Liver (tissue), 9 donors: ENCODE measurements around the gene RALGAPA2. TPM values are rescaled to one million over a fixed set of nuclear protein-coding genes. Genes with fewer than 3 reads are reported as not detected.

Experiments used
- DNase-seq: peaks from one replicate; pipeline ENCODE4 v3.0.0-alpha.2; 2017; ENCODE audit warnings: low spot score
- H3K27ac ChIP-seq, 2 donors: one replicate each; pipeline ENCODE4 v1.7.0; 2013; ENCODE audit warnings: inconsistent platforms in 2 of 2, low read length in 2 of 2, control low read depth in 1 of 2, low read depth in 1 of 2, mild to moderate bottlenecking in 1 of 2
- H3K27me3 ChIP-seq, 4 donors: one replicate each; pipeline versions ENCODE4 v1.6.1 to v1.7.0; 2013; ENCODE audit warnings: low read length in 3 of 4, inconsistent platforms in 1 of 4, mild to moderate bottlenecking in 1 of 4, moderate library complexity in 1 of 4; ENCODE audit not compliant: control insufficient read depth in 4 of 4, insufficient read depth in 4 of 4
- H3K36me3 ChIP-seq, 4 donors: one replicate each; pipeline versions ENCODE4 v1.6.1 to v1.7.0; 2013; ENCODE audit warnings: low read length in 3 of 4, mild to moderate bottlenecking in 3 of 4, low read depth in 1 of 4, moderate library complexity in 1 of 4; ENCODE audit not compliant: control insufficient read depth in 4 of 4, insufficient read depth in 3 of 4
- H3K4me1 ChIP-seq, 4 donors: one replicate each; pipeline versions ENCODE4 v1.6.1 to v1.7.0; 2013; ENCODE audit warnings: low read length in 3 of 4, mild to moderate bottlenecking in 3 of 4, moderate library complexity in 1 of 4; ENCODE audit not compliant: control insufficient read depth in 4 of 4, insufficient read depth in 4 of 4
- H3K4me3 ChIP-seq, 3 donors: one replicate each; pipeline versions ENCODE4 v1.6.1 to v1.7.0; 2013; ENCODE audit warnings: low read length in 3 of 3, control low read depth in 1 of 3, low read depth in 1 of 3, mild to moderate bottlenecking in 1 of 3
- H3K9ac ChIP-seq, 2 donors: one replicate each; pipeline ENCODE4 v1.7.0; 2013; ENCODE audit warnings: low read length in 2 of 2, mild to moderate bottlenecking in 2 of 2, moderate library complexity in 2 of 2, control low read depth in 1 of 2, low read depth in 1 of 2
- H3K9me3 ChIP-seq, 4 donors: one replicate each; pipeline versions ENCODE4 v1.6.1 to v1.7.0; 2013; ENCODE audit warnings: low read length in 3 of 4; ENCODE audit not compliant: control insufficient read depth in 4 of 4
- EGR1 ChIP-seq, 2 donors: IDR thresholded peaks; 2 replicates each; pipeline ENCODE4 v1.6.1; 2016 to 2018; ENCODE audit warnings: antibody characterized with exemption in 2 of 2, low read depth in 2 of 2
- FOXA1 ChIP-seq: IDR thresholded peaks from 2 replicates; pipeline ENCODE4 v1.6.1; 2016; ENCODE audit warnings: antibody characterized with exemption
- FOXA2 ChIP-seq: IDR thresholded peaks from 2 replicates; pipeline ENCODE4 v1.6.1; 2016; ENCODE audit warnings: antibody characterized with exemption
- HNF4G ChIP-seq: IDR thresholded peaks from 2 replicates; pipeline ENCODE4 v1.6.1; 2016; ENCODE audit warnings: antibody characterized with exemption
- RAD21 ChIP-seq, 2 donors: IDR thresholded peaks; 2 replicates each; pipeline ENCODE4 v1.6.1; 2016; ENCODE audit warnings: antibody characterized with exemption in 2 of 2, mild to moderate bottlenecking in 2 of 2
- SP1 ChIP-seq: IDR thresholded peaks from 2 replicates; pipeline ENCODE4 v1.6.1; 2018; ENCODE audit warnings: antibody characterized with exemption, mild to moderate bottlenecking
- TAF1 ChIP-seq: conservative IDR thresholded peaks from 2 replicates; pipeline ENCODE4 v1.6.1; 2016; ENCODE audit warnings: antibody characterized with exemption, mild to moderate bottlenecking
- WGBS: extraction: QIAGEN DNeasy Blood & Tissue Kit; methylation state at CpG from one replicate; pipeline ENCODE4 v1.1.7; 2013; 5-methylcytosine and 5-hydroxymethylcytosine counted together
- polyA plus RNA-seq, 2 donors: library from polyadenylated mRNA; stranded (reverse) in 1 of 2; unstranded in 1 of 2; fragments of 200-250 nt in 1 of 2; fragments of >200 nt in 1 of 2; fragmentation: Nextera tagmentation in 1 of 2; extraction: Ambion mirVana in 1 of 2; gene quantifications; one replicate each; pipeline versions ENCODE4 v1.2.1 to v1.2.3, GENCODE V29; 2013 to 2015
- total RNA-seq, 2 donors: library from RNA; depleted of rRNA; stranded (reverse); fragments of >200 nt; gene quantifications; one replicate each; pipeline ENCODE4 v1.2.3, GENCODE V29; 2014
- TF ChIP-seq, protein P1 (sequence below): fragments of 150-350 bp; IDR thresholded peaks from 2 replicates; pipeline ENCODE4 v1.5.1; 2017; ENCODE audit warnings: improper control_type of control experiment, low read depth, low read length; ENCODE audit not compliant: missing input control
- TF ChIP-seq, protein P2 (sequence below): IDR thresholded peaks from 2 replicates; pipeline ENCODE4 v1.6.1; 2016; ENCODE audit warnings: antibody characterized with exemption
- TF ChIP-seq, protein P3 (sequence below): IDR thresholded peaks from 2 replicates; pipeline ENCODE4 v1.6.1; 2016; ENCODE audit warnings: antibody characterized with exemption, mild to moderate bottlenecking
- TF ChIP-seq, protein P4 (sequence below): IDR thresholded peaks from 2 replicates; pipeline ENCODE4 v1.6.1; 2016; ENCODE audit warnings: antibody characterized with exemption
- TF ChIP-seq, protein P5 (sequence below): IDR thresholded peaks from 2 replicates; pipeline ENCODE4 v1.6.1; 2016; ENCODE audit warnings: antibody characterized with exemption
- donor health status: healthy.
- donor health status: healthy.
- donor health status: healthy.
- donor health status: healthy.
- donor health status: healthy.

The RALGAPA2 gene
- total and polyA plus RNA-seq, 4 donors = 14.8 to 89.9 (median 25.1) TPM

DNA sequence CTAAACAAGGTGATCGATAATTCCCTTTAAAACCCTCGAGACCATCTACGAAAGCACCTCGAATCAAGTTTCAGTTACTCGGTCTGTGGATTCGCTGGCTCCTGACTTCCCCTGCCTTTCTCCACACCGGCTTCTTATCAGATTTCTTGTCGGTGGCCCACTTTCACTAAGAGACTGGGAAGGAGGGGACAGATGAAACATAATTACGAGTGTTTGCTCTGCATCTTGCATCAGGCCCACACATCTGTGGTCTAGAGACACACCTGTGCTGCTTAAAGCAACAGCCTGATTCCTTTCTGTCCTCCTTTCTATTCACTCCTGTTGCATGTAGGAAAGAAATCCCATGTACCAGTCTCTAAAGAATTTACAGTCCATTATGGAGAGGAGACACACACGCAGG lies 306.8 kb downstream of the RALGAPA2 start:
- TF ChIP-seq FOXA2 (no peak), FOXA1 (no peak), EGR1 (IDR thresholded peaks at IDR 0.05; ENCODE audit: low read depth in 2 of 2) (no peak), RAD21 (IDR thresholded peaks at IDR 0.05) (no peak)
- TF ChIP-seq, protein P1, sequence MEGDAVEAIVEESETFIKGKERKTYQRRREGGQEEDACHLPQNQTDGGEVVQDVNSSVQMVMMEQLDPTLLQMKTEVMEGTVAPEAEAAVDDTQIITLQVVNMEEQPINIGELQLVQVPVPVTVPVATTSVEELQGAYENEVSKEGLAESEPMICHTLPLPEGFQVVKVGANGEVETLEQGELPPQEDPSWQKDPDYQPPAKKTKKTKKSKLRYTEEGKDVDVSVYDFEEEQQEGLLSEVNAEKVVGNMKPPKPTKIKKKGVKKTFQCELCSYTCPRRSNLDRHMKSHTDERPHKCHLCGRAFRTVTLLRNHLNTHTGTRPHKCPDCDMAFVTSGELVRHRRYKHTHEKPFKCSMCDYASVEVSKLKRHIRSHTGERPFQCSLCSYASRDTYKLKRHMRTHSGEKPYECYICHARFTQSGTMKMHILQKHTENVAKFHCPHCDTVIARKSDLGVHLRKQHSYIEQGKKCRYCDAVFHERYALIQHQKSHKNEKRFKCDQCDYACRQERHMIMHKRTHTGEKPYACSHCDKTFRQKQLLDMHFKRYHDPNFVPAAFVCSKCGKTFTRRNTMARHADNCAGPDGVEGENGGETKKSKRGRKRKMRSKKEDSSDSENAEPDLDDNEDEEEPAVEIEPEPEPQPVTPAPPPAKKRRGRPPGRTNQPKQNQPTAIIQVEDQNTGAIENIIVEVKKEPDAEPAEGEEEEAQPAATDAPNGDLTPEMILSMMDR = no peak
- TF ChIP-seq, protein P2, sequence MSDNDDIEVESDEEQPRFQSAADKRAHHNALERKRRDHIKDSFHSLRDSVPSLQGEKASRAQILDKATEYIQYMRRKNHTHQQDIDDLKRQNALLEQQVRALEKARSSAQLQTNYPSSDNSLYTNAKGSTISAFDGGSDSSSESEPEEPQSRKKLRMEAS = no peak
- TF ChIP-seq, protein P3, sequence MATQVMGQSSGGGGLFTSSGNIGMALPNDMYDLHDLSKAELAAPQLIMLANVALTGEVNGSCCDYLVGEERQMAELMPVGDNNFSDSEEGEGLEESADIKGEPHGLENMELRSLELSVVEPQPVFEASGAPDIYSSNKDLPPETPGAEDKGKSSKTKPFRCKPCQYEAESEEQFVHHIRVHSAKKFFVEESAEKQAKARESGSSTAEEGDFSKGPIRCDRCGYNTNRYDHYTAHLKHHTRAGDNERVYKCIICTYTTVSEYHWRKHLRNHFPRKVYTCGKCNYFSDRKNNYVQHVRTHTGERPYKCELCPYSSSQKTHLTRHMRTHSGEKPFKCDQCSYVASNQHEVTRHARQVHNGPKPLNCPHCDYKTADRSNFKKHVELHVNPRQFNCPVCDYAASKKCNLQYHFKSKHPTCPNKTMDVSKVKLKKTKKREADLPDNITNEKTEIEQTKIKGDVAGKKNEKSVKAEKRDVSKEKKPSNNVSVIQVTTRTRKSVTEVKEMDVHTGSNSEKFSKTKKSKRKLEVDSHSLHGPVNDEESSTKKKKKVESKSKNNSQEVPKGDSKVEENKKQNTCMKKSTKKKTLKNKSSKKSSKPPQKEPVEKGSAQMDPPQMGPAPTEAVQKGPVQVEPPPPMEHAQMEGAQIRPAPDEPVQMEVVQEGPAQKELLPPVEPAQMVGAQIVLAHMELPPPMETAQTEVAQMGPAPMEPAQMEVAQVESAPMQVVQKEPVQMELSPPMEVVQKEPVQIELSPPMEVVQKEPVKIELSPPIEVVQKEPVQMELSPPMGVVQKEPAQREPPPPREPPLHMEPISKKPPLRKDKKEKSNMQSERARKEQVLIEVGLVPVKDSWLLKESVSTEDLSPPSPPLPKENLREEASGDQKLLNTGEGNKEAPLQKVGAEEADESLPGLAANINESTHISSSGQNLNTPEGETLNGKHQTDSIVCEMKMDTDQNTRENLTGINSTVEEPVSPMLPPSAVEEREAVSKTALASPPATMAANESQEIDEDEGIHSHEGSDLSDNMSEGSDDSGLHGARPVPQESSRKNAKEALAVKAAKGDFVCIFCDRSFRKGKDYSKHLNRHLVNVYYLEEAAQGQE = no peak
- peaks cover 0 to 20% (median 12%) of the 10 kb centered on the region in 4 donors for H3K36me3 ChIP-seq
- H3K27me3 ChIP-seq = no peaks in the 10 kb centered on the region
- DNase-seq = no peak
- H3K27ac ChIP-seq = no peak overlapping the region
- WGBS = 91% methylated on average over 10 of the region's 10 CpGs
- no peak overlapping the region for H3K4me3 ChIP-seq
- peaks cover 0 to 2% (median 0%) of the 10 kb centered on the region in 4 donors for H3K4me1 ChIP-seq
- H3K9me3 ChIP-seq = no peaks in the 10 kb centered on the region
- H3K9ac ChIP-seq = no peak overlapping the region

DNA sequence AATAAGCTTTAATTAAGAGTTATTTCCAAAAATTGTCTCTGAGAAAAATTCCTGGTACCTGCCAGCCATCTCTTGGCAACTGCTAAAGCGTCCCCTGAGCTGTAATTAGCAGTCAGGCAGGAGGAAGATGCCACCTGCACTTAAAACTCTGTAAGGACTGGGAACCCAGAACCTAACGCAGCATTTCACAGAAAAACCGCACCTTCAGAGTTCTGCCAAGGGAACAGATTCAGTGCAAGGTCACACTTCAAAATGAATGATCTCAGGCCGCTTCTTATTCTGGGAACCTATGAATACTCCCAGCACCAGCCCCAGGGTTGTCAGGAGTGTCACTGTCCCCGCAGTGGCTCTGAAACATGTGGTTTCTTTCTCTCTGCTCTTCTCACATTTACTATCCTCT lies 307.8 kb downstream of the RALGAPA2 start:
- 97% methylated on average over 5 of the region's 5 CpGs for WGBS

More for the DNA sequence above, 307.8 kb downstream of the RALGAPA2 start:
- H3K4me3 ChIP-seq = no peak overlapping the region
- no peak overlapping the region for H3K27ac ChIP-seq
- TF ChIP-seq SP1 (no peak), HNF4G (no peak), FOXA1 (no peak), TAF1 (no peak)
- TF ChIP-seq, protein P1 = no peak
- TF ChIP-seq, protein P2 = no peak
- TF ChIP-seq, protein P4, sequence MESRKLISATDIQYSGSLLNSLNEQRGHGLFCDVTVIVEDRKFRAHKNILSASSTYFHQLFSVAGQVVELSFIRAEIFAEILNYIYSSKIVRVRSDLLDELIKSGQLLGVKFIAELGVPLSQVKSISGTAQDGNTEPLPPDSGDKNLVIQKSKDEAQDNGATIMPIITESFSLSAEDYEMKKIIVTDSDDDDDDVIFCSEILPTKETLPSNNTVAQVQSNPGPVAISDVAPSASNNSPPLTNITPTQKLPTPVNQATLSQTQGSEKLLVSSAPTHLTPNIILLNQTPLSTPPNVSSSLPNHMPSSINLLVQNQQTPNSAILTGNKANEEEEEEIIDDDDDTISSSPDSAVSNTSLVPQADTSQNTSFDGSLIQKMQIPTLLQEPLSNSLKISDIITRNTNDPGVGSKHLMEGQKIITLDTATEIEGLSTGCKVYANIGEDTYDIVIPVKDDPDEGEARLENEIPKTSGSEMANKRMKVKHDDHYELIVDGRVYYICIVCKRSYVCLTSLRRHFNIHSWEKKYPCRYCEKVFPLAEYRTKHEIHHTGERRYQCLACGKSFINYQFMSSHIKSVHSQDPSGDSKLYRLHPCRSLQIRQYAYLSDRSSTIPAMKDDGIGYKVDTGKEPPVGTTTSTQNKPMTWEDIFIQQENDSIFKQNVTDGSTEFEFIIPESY = no peak
- TF ChIP-seq, protein P5, sequence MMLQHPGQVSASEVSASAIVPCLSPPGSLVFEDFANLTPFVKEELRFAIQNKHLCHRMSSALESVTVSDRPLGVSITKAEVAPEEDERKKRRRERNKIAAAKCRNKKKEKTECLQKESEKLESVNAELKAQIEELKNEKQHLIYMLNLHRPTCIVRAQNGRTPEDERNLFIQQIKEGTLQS = no peak
- TF ChIP-seq, protein P3 = no peak
- no peaks in the 10 kb centered on the region for H3K9me3 ChIP-seq
- H3K9ac ChIP-seq = no peak overlapping the region
- no peaks in the 10 kb centered on the region for H3K27me3 ChIP-seq
- DNase-seq = no peak
- peaks cover 0 to 20% (median 11%) of the 10 kb centered on the region in 4 donors for H3K36me3 ChIP-seq
- peaks cover 0 to 5% (median 3%) of the 10 kb centered on the region in 4 donors for H3K4me1 ChIP-seq
